ENCODE results near the gene PPP4R3C.
"Not testable (repeated sequence)": the region's sequence is repeated elsewhere in the genome, so short reads cannot be mapped to it uniquely, and the experiment has no call there.

Gene PPP4R3C

GRCh38 chrX:27463187-27463586, at the start of gene PPP4R3C:
Gene PPP4R3C, minus strand, starts transcription at chrX:27463341. Its CDS starts 45 bp downstream, at chrX:27463296.
- DNase-seq: no peak

DNA sequence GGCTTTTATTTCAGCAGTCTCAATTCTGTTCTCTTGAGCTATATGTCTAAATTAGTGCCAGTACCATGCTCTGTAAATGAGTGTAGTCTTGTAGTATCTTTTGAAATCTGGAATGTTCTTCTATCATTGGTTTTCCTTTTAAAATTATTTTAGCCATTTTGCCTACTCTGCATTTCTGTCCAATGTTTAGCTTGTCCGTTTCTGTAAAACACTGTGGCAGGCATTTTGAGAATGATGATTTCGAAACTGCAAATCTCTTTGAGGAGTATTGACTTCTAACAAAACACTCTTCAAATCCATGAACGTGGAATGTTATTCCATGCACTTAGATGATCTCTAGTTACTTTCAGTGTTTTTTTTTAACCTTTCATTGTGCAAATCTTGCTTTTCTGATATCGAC, 28.3 kb upstream of the PPP4R3C start:
- DNase-seq: no peak

DNA sequence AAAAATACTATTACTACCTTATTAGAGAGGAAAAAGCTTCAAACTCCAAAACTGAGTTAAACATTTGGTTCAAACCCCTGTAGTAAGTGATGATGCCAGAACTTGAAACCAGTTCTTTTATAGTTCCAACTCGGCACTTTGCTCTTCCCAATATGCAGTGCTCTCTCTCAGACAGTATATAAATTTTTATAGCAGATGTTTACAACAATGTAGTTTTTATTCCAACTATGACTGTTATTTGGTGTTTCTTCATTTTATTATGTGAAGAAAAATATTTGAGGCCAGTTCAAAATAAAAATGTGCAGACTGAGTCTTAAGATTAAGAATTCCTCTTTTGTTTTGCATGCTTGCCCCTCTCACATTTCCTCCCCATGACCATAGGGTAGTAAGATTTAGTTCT, 2.9 kb upstream of the PPP4R3C start:
- DNase-seq: no peak

GRCh38 chrX:27465036-27465435, 1.9 kb upstream of the PPP4R3C start:
- DNase-seq: no peak

DNA sequence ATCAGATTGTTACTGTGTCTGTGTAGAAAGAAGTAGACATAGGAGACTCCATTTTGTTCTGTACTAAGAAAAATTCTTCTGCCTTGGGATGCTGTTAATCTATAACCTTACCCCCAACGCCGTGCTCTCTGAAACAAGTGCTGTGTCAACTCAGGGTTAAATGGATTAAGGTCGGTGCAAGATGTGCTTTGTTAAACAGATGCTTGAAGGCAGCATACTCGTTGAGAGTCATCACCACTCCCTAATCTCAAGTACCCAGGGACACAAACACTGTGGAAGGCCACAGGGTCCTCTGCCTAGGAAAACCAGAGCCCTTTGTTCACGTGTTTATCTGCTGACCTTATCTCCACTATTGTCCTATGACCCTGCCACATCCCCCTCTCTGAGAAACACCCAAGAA, 4.0 kb downstream of the PPP4R3C start:
- not testable (repeated sequence) for DNase-seq

DNA sequence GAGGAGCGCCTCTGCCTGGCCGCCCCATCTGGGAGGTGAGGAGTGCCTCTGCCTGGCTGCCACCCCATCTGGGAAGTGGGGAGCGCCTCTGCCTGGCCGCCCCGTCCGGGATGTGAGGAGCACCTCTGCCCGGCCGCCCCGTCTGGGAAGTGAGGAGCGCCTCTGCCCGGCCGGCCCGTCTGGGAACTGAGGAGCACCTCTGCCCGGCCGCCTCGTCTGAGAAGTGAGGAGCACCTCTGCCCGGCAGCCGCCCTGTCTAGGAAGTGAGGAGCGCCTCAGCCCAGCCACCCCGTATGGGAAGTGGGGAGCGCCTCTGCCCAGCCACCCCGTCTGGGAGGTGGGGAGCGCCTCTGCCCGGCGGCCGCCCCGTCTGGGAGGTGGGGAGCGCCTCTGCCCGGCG, 4.6 kb downstream of the PPP4R3C start:
- DNase-seq: not testable (repeated sequence)

GRCh38 chrX:27451324-27451723, 11.8 kb downstream of the PPP4R3C start:
- no peak for DNase-seq

- DNase-seq: no peak
These were observed 16.7 kb downstream of the PPP4R3C start for GRCh38 chrX:27446423-27446822.

DNA sequence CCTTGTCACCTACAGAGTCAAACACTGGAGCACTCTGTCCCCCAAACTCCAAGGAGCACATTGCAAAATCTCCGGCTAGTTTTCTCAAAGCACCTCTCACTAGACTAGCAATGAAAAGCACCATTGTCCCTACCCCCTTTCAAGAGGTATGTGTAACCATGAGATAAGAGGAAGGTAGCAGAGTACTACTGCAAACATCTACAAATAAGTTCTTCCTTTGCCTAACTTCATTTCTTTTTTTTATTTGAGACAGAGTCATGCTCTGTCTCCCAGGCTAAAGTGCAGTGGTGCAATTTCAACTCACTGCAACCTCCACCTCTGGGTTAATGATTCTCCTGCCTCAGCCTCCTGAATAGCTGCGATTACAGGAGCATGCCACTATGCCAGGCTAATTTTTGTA, 17.7 kb downstream of the PPP4R3C start:
- no peak for DNase-seq

DNA sequence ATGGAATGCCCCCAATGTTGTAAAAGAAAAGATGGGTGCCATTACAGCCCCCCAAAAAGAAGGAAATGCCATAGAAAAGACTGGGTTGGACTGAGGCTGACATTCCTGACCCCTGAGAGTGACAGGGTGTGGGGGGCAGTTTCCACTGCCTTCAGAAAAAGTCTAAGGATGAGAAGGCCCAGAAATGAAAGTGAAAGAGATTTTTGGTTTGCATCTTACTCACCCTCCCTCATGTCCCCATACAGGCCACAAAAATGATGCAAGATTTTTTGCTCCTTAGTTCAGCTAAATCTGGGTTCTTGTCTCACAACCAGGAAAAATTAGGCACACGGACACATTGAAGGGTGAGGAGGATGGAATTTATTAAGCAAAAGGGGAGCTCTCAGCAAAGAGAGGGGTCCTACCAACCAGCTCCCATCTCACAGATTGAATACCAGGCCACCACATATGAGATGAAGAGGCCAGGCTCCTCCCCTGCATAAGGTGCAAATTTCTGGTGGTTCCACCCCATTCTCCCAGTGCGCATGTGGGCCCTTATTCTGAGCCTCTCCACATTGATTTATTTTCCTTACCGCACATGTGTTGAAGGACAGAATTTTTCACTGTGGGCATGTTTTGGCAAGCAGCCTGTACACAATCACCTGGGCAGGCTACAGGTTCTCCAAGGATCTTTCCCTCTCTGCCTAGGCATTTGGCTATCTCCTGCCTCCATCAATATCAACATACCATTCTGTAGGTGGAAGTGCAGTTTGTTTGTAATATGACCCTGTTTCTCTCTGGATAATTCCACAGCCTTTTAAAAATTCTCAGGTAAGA, 18.8 kb downstream of the PPP4R3C start:
- DNase-seq: no peak

GRCh38 chrX:27442392-27442791, 20.7 kb downstream of the PPP4R3C start:
- not testable (repeated sequence) for DNase-seq

DNA sequence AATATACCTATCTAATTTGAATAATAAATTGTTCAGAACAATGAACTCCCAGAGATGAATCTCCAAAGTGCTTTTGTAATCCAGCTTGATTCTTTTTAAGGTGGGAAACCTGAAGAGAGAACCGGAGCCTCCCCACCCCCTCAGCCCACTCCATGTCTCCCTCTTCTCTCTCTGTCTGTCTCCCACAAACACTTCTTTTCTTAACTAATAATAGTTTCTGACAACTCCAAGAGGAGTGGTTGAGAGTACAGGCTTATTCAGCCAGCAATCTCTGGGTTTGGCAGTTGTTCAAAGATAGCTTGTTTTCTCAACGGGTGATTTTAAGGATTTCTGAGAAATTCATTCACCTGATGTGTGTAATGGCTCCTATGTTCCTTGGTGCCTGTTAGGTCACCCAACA, 23.4 kb downstream of the PPP4R3C start:
- DNase-seq: no peak

- DNase-seq: no peak
These were observed 24.2 kb downstream of the PPP4R3C start for GRCh38 chrX:27438937-27439336.

DNA sequence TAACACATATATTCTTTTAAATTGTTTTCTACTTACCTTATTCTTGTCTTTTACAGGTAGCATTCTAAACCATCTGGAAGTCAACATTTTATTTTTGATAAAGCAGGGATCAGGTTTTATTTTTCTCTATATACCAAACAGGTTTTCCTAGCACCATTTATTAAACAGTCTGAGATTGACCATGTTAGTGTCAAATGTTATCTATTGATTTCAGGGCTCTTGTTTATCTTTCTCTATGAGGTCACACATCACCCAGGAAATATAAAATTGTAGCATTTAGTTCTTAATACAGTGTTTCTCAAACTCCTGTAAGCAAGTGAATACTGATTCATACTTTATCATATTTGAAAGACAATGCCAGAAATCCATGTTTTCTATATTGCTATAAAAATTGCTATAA, 28.1 kb downstream of the PPP4R3C start:
- no peak for DNase-seq
